Activated CD4-positive, alpha-beta memory T cell treated with anti-CD3 and anti-CD28 coated beads for 36 hours (primary cell): ENCODE data around the gene PPP2CA. TPM values are rescaled to one million over a fixed set of nuclear protein-coding genes. Genes with fewer than 3 reads are reported as not detected.
A peak's percentile ranks its signal among the peaks of the same experiment; 100 is the strongest.

ENCODE experiments used
- CTCF ChIA-PET: fragments of 350-600 bp; sonication (Branson Sonifier 250); formaldehyde crosslinking; loops from one replicate; lab custom pipeline; 2021; ENCODE audit warnings: antibody characterized with exemption, inconsistent platforms; lab: Charles Lee
- POLR2A ChIA-PET: fragments of 350-600 bp; sonication (Branson Sonifier 250); formaldehyde crosslinking; loops from one replicate; lab custom pipeline; 2021; ENCODE audit warnings: antibody characterized with exemption; lab: Charles Lee
- DNase-seq: peaks from one replicate; pipeline ENCODE4 v3.0.0-alpha.2; 2020
- H3K27ac Mint-ChIP-seq: one replicate; pipeline ENCODE4 v1.8.0; 2021; ENCODE audit warnings: mixed read lengths
- H3K27me3 Mint-ChIP-seq: one replicate; pipeline ENCODE4 v1.8.0; 2021; ENCODE audit warnings: mixed read lengths
- H3K36me3 Mint-ChIP-seq: one replicate; pipeline ENCODE4 v1.8.0; 2021; ENCODE audit warnings: mixed read lengths
- H3K4me1 Mint-ChIP-seq: one replicate; pipeline ENCODE4 v1.8.0; 2021; ENCODE audit warnings: low read depth, mixed read lengths
- H3K4me3 Mint-ChIP-seq: one replicate; pipeline ENCODE4 v1.8.0; 2021; ENCODE audit warnings: mild to moderate bottlenecking, mixed read lengths
- H3K9me3 Mint-ChIP-seq: one replicate; pipeline ENCODE4 v1.8.0; 2021; ENCODE audit warnings: mixed read lengths
- intact Hi-C: fragments of 100-400 bp; cut with micrococcal nuclease; formaldehyde crosslinking; loops from one replicate; pipeline ENCODE4 v1.15.1; 2023
- total RNA-seq, 2 experiments: library from RNA; stranded (reverse); gene quantifications; one replicate each; pipeline ENCODE4 v1.2.3, GENCODE V29; 2021

Gene PPP2CA
- total RNA-seq, 2 experiments from 2014 or later, result 144 to 164 TPM

DNA sequence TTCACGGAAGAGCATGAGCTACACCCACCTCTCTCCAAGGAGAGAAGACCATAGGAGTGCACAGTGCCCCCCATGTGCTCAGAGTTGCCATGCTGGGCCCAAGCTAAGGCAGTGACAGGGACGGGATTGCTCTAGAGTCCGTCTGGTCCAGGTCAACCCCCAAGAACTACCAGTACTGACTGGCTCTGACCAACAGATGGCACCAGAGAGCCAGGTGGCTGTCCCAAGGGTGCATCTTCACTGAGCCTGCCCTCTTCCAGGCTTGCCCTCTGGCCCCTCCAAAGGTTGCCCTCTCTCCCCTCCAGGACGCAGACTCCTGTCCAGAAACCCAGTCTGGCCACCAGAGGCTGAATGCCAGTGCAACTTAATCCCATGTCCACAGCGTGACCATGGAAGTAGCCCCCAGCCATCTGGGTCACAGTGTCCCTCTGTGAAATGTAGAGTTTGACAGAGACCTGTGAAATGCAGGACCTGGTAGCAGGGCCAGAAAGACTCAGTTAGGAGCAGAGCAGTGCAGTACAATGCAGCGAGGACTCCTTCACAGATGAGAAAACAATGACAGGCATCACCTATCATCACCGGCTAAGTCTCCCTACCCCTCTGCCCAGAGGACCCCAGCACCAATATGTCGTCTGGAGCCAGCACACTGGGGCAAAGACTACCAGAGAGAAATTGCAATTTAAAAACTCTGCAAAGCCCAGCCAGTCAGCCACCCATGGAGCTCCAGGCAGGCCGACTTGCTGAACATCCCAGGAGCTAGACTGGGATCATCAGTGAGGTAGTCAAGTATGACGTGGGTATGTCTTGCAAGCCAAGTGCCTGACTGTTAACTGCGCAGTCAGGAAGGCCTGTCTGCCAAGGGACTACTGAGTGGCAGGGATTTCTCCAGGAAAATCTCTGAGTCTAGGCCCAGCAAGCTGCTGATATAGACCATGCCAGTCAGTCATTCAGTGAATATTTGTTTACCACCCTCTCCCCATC, 41.4 kb downstream of the PPP2CA start:
- peak; percentile 86 for DNase-seq
- H3K36me3 Mint-ChIP-seq, result no peaks in the 10 kb centered on the region
- intact Hi-C loops, result loop anchor here (1.0 to 2.0 kb wide), 2 partner anchors 105 to 402 kb away; no protein-coding TSS in a partner anchor
- H3K27me3 Mint-ChIP-seq, result no peaks in the 10 kb centered on the region
- no peak overlapping the region for H3K27ac Mint-ChIP-seq
- H3K4me3 Mint-ChIP-seq, result no peak overlapping the region
- ChIA-PET CTCF (interaction anchor here (0.7 to 8.5 kb wide), 21 partner anchors 9 to 403 kb away, joined by 3 to 122 read pairs (median 6); partner anchors contain the start of gene PPP2CA), POLR2A (no interaction called here)
- no peaks in the 10 kb centered on the region for H3K4me1 Mint-ChIP-seq
- H3K9me3 Mint-ChIP-seq, result no peaks in the 10 kb centered on the region

GRCh38 chr5:134183481-134183880, 42.4 kb downstream of the PPP2CA start:
- ChIA-PET POLR2A (no interaction called here), CTCF (interaction anchor here (0.7 to 8.5 kb wide), 18 partner anchors 8 to 404 kb away, joined by 3 to 122 read pairs (median 6); partner anchors contain the start of gene PPP2CA)
- Mint-ChIP-seq H3K27me3 (no peaks in the 10 kb centered on the region), H3K27ac (no peak overlapping the region), H3K36me3 (no peaks in the 10 kb centered on the region), H3K4me3 (no peak overlapping the region), H3K9me3 (no peaks in the 10 kb centered on the region), H3K4me1 (no peaks in the 10 kb centered on the region)
- intact Hi-C loops, result no loop called here
- DNase-seq, result no peak

DNA sequence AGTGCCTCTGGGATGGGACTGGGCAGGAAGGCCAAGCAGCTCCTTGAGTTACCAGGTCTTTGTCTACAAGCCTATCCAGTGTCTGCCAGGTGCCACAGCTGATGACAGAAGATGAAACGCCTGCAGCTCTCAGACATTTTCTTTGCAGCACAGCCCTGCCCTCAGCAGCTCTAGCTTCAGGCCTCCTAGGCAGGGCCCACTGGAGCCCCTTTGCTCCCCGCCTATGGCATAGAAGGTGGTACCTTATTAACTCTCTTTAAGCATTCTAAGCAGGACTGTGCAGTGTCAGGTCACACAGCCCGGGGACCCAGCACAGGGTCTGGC, 47.8 kb downstream of the PPP2CA start:
- H3K27ac Mint-ChIP-seq, result no peak overlapping the region
- peaks cover 11% of the 10 kb centered on the region for H3K36me3 Mint-ChIP-seq
- H3K4me1 Mint-ChIP-seq, result peaks cover 25% of the 10 kb centered on the region
- H3K9me3 Mint-ChIP-seq, result no peaks in the 10 kb centered on the region
- peak overlapping the region; percentile 95 for H3K4me3 Mint-ChIP-seq
- ChIA-PET CTCF (interaction anchor here (0.8 to 2.9 kb wide), 4 partner anchors 14 to 111 kb away, joined by 3 to 9 read pairs (median 5); partner anchors contain the start of gene PPP2CA), POLR2A (interaction anchor here (0.7 to 2.3 kb wide), 3 partner anchors 10 to 24 kb away, joined by 3 to 11 read pairs (median 9); no protein-coding TSS in a partner anchor)
- intact Hi-C loops, result loop anchor here (10.0 kb wide), 1 partner anchor 347 kb away; the partner anchor contains the start of gene JADE2
- no peak for DNase-seq
- no peaks in the 10 kb centered on the region for H3K27me3 Mint-ChIP-seq

GRCh38 chr5:134177369-134178095, 48.3 kb downstream of the PPP2CA start:
- no peak for DNase-seq
- POLR2A ChIA-PET, result interaction anchor here (0.5 to 2.9 kb wide), 23 partner anchors 8 to 432 kb away, joined by 3 to 42 read pairs (median 6); partner anchors contain the start of genes PPP2CA, UBE2B and VDAC1

GRCh38 chr5:134176511-134177368, 49.1 kb downstream of the PPP2CA start, which contains the start of gene SKP1:
TSS of gene SKP1 (minus strand) at chr5:134176950. CDS start at chr5:134174022, 2,928 bp downstream.
- H3K27me3 Mint-ChIP-seq, result no peaks in the 10 kb centered on the region
- intact Hi-C loops, result loop anchor here (1.0 to 10.0 kb wide), 7 partner anchors 50 to 582 kb away; partner anchors contain the start of genes CAMLG, DDX46, JADE2 and PPP2CA
- ChIA-PET CTCF (interaction anchor here (0.5 to 2.9 kb wide), 8 partner anchors 8 to 675 kb away, joined by 3 to 10 read pairs (median 4); partner anchors contain the start of gene PPP2CA), POLR2A (interaction anchor here (0.5 to 2.9 kb wide), 31 partner anchors 8 to 432 kb away, joined by 3 to 42 read pairs (median 4); partner anchors contain the start of genes PPP2CA, UBE2B and VDAC1)
- peak within 1 kb of the TSS; percentile 96 for H3K27ac Mint-ChIP-seq
- H3K9me3 Mint-ChIP-seq, result no peaks in the 10 kb centered on the region
- H3K36me3 Mint-ChIP-seq, result peaks cover 18% of the 10 kb centered on the region
- H3K4me3 Mint-ChIP-seq, result peak within 1 kb of the TSS; percentile 95
- peak; percentile 88 for DNase-seq
- H3K4me1 Mint-ChIP-seq, result peaks cover 33% of the 10 kb centered on the region

More at GRCh38 chr5:134177369-134178095, 48.3 kb downstream of the PPP2CA start:
- Mint-ChIP-seq H3K9me3 (no peaks in the 10 kb centered on the region), H3K27me3 (no peaks in the 10 kb centered on the region), H3K4me3 (peak overlapping the region; percentile 95), H3K4me1 (peaks cover 26% of the 10 kb centered on the region), H3K36me3 (peaks cover 12% of the 10 kb centered on the region), H3K27ac (peak overlapping the region; percentile 96)
- CTCF ChIA-PET, result interaction anchor here (0.8 to 2.9 kb wide), 8 partner anchors 14 to 675 kb away, joined by 3 to 10 read pairs (median 4); partner anchors contain the start of gene PPP2CA
- intact Hi-C loops, result loop anchor here (1.0 to 10.0 kb wide), 6 partner anchors 49 to 581 kb away; partner anchors contain the start of genes CAMLG, DDX46, JADE2 and PPP2CA

DNA sequence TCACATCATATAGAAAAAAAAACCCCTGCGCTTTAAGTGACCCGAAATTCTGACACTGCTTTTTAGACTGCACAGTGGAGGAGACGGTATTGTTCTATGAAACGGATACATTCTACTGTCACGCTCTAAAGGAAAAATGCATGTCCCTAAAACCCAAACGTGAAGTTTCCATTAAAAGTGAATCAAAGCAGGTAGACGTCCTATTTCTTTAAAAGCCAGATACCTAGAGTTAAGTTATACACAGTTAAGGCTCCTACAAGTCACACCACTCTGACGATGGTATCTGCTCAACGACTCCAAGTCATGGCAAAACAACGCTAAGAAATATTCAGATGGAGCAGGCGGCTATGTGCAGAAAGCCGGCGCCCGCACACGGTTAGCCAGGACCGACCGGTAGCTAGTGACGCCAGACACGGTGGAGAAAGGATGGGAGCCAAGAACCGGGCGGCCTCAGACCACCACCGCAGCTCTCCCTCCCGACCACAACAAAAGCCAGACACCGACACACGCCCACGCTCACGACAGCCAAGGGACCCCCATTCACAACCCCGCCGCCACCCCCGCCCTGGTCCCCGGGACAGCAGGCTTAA, 49.9 kb downstream of the PPP2CA start:
- intact Hi-C loops, result loop anchor here (1.0 to 10.0 kb wide), 4 partner anchors 63 to 349 kb away; partner anchors contain the start of genes JADE2 and UBE2B
- CTCF ChIA-PET, result interaction anchor here (0.5 to 2.9 kb wide), 6 partner anchors 8 to 676 kb away, joined by 3 to 10 read pairs (median 4); no protein-coding TSS in a partner anchor
- DNase-seq, result peak; percentile 61

GRCh38 chr5:134174841-134175839, 50.7 kb downstream of the PPP2CA start:
- ChIA-PET POLR2A (interaction anchor here (0.7 to 2.9 kb wide), 5 partner anchors 22 to 189 kb away, joined by 3 to 42 read pairs (median 3); partner anchors contain the start of gene PPP2CA), CTCF (interaction anchor here (0.5 to 1.5 kb wide), 6 partner anchors 9 to 412 kb away, joined by 3 read pairs; no protein-coding TSS in a partner anchor)
- peak overlapping the region; percentile 96 for H3K27ac Mint-ChIP-seq
- peak overlapping the region; percentile 95 for H3K4me3 Mint-ChIP-seq
- peaks cover 47% of the 10 kb centered on the region for H3K4me1 Mint-ChIP-seq
- DNase-seq, result no peak
- H3K9me3 Mint-ChIP-seq, result no peaks in the 10 kb centered on the region
- no peaks in the 10 kb centered on the region for H3K27me3 Mint-ChIP-seq
- H3K36me3 Mint-ChIP-seq, result peaks cover 30% of the 10 kb centered on the region
- intact Hi-C loops, result loop anchor here (10.0 kb wide), 1 partner anchor 350 kb away; the partner anchor contains the start of gene JADE2

More for the DNA sequence above, 49.9 kb downstream of the PPP2CA start:
- Mint-ChIP-seq H3K4me3 (peak overlapping the region; percentile 95), H3K9me3 (no peaks in the 10 kb centered on the region), H3K36me3 (peaks cover 24% of the 10 kb centered on the region), H3K27ac (peak overlapping the region; percentile 96), H3K4me1 (peaks cover 39% of the 10 kb centered on the region), H3K27me3 (no peaks in the 10 kb centered on the region)
- POLR2A ChIA-PET, result interaction anchor here (0.6 to 2.9 kb wide), 15 partner anchors 12 to 196 kb away, joined by 3 to 42 read pairs (median 4); partner anchors contain the start of genes PPP2CA, UBE2B and VDAC1

DNA sequence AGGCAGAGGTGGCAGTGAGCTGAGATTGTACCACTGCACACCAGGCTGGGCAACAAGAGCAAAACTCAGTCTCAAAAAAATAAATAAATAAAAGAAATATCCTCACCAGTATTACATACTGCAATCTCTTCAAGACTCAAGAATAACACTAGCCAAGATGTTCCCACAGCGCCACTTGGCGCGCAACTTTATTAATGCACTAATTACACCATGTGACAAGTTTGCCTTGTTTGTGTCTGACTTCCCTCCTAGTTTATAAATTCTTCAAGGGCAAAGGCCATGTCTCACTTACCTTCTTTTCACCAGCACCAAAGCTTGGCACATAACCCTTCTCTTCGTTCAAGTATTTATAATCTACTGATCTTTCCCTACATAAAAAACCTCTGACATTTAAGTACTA, 53.9 kb downstream of the PPP2CA start:
- POLR2A ChIA-PET, result interaction anchor here (0.6 kb wide), 1 partner anchor 12 kb away, joined by 3 read pairs; no protein-coding TSS in a partner anchor
- peaks cover 50% of the 10 kb centered on the region for H3K4me1 Mint-ChIP-seq
- no peak overlapping the region for H3K4me3 Mint-ChIP-seq
- DNase-seq, result no peak
- intact Hi-C loops, result loop anchor here (10.0 kb wide), 1 partner anchor 353 kb away; the partner anchor contains the start of gene JADE2
- no peaks in the 10 kb centered on the region for H3K27me3 Mint-ChIP-seq
- no peaks in the 10 kb centered on the region for H3K9me3 Mint-ChIP-seq
- H3K27ac Mint-ChIP-seq, result peak overlapping the region; percentile 35
- CTCF ChIA-PET, result interaction anchor here (2.1 to 5.8 kb wide), 2 partner anchors 32 to 132 kb away, joined by 7 to 27 read pairs; no protein-coding TSS in a partner anchor
- H3K36me3 Mint-ChIP-seq, result peaks cover 46% of the 10 kb centered on the region

- CTCF ChIA-PET, result interaction anchor here (2.5 to 5.0 kb wide), 2 partner anchors 22 to 123 kb away, joined by 17 to 24 read pairs; no protein-coding TSS in a partner anchor
- POLR2A ChIA-PET, result interaction anchor here (1.0 to 2.7 kb wide), 4 partner anchors 12 to 117 kb away, joined by 3 to 11 read pairs (median 4); no protein-coding TSS in a partner anchor
- Mint-ChIP-seq H3K27me3 (no peaks in the 10 kb centered on the region), H3K4me1 (peaks cover 32% of the 10 kb centered on the region), H3K4me3 (no peak overlapping the region), H3K36me3 (peaks cover 59% of the 10 kb centered on the region), H3K9me3 (peaks cover 5% of the 10 kb centered on the region), H3K27ac (no peak overlapping the region)
- no peak for DNase-seq
- intact Hi-C loops, result no loop called here
Observed at GRCh38 chr5:134162592-134162991, 63.3 kb downstream of the PPP2CA start.
